H9 (cell line): ENCODE data around the gene ERC2. TPM values are rescaled to one million over a fixed set of nuclear protein-coding genes. Genes with fewer than 3 reads are reported as not detected.

Experiments used
- DNase-seq: peaks from one replicate; pipeline ENCODE4 v3.0.0-alpha.2; 2017
- H2AFZ ChIP-seq: one replicate; pipeline ENCODE4 v1.6.1; 2013; ENCODE audit warnings: mild to moderate bottlenecking, low read length, control low read depth, moderate library complexity
- H2AK5ac ChIP-seq: 2 replicates; pipeline ENCODE4 v1.6.1; 2013; ENCODE audit warnings: low read length, control low read depth, mixed read lengths; ENCODE audit not compliant: insufficient read length
- H2BK120ac ChIP-seq: one replicate; pipeline ENCODE4 v1.6.1; 2013; ENCODE audit warnings: low read depth, mild to moderate bottlenecking, low read length, control low read depth, inconsistent platforms; ENCODE audit not compliant: poor library complexity, severe bottlenecking
- H2BK12ac ChIP-seq: 2 replicates; pipeline ENCODE4 v1.6.1; 2013; ENCODE audit warnings: low read length, control low read depth, mixed read lengths, low read depth; ENCODE audit not compliant: insufficient read length
- H2BK15ac ChIP-seq: 2 replicates; pipeline ENCODE4 v1.6.1; 2013; ENCODE audit warnings: low read depth, low read length, control low read depth
- H2BK20ac ChIP-seq: one replicate; pipeline ENCODE4 v1.6.1; 2013; ENCODE audit warnings: low read depth, mild to moderate bottlenecking, low read length, control low read depth, inconsistent platforms; ENCODE audit not compliant: poor library complexity, severe bottlenecking
- H2BK5ac ChIP-seq: 2 replicates; pipeline ENCODE4 v1.6.1; 2013; ENCODE audit warnings: low read length, control low read depth, mixed read lengths; ENCODE audit not compliant: insufficient read length
- H3K14ac ChIP-seq: 2 replicates; pipeline ENCODE4 v1.6.1; 2013; ENCODE audit warnings: low read length, control low read depth; ENCODE audit not compliant: insufficient read depth
- H3K18ac ChIP-seq: 2 replicates; pipeline ENCODE4 v1.6.1; 2013; ENCODE audit warnings: low read depth, mild to moderate bottlenecking, mixed read lengths, low read length, control low read depth; ENCODE audit not compliant: insufficient read length
- H3K23ac ChIP-seq: 2 replicates; pipeline ENCODE4 v1.6.1; 2013; ENCODE audit warnings: low read length, control low read depth, mixed read lengths, low read depth; ENCODE audit not compliant: insufficient read length
- H3K23me2 ChIP-seq: 2 replicates; pipeline ENCODE4 v1.6.1; 2013; ENCODE audit warnings: low read depth, mild to moderate bottlenecking, mixed read lengths, low read length, control low read depth; ENCODE audit not compliant: insufficient read length, poor library complexity, severe bottlenecking
- H3K27ac ChIP-seq: 2 replicates; pipeline ENCODE4 v1.5.1; 2013; ENCODE audit warnings: low read length, control low read depth, mixed read lengths, low read depth; ENCODE audit not compliant: insufficient read length
- H3K27me3 ChIP-seq: 2 replicates; pipeline ENCODE4 v1.6.1; 2013; ENCODE audit warnings: low read length, control low read depth, inconsistent platforms; ENCODE audit not compliant: insufficient read depth
- H3K4ac ChIP-seq: 2 replicates; pipeline ENCODE4 v1.6.1; 2013; ENCODE audit warnings: low read depth, mild to moderate bottlenecking, control low read depth, inconsistent platforms, low read length, moderate library complexity
- H3K4me1 ChIP-seq: 2 replicates; pipeline ENCODE4 v1.6.1; 2013; ENCODE audit warnings: low read length, control low read depth, inconsistent platforms; ENCODE audit not compliant: insufficient read depth
- H3K4me2 ChIP-seq: 2 replicates; pipeline ENCODE4 v1.6.1; 2013; ENCODE audit warnings: low read length, control low read depth, mixed read lengths; ENCODE audit not compliant: insufficient read length, insufficient read depth
- H3K56ac ChIP-seq: 2 replicates; pipeline ENCODE4 v1.6.1; 2013; ENCODE audit warnings: low read depth, mild to moderate bottlenecking, mixed read lengths, low read length, control low read depth; ENCODE audit not compliant: insufficient read length
- H3K79me1 ChIP-seq: 2 replicates; pipeline ENCODE4 v1.6.1; 2013; ENCODE audit warnings: low read depth, mild to moderate bottlenecking, moderate library complexity, low read length, control low read depth, inconsistent platforms; ENCODE audit not compliant: insufficient read depth, poor library complexity, severe bottlenecking
- H3K79me2 ChIP-seq: 2 replicates; pipeline ENCODE4 v1.6.1; 2013; ENCODE audit warnings: low read length, control low read depth, inconsistent platforms; ENCODE audit not compliant: insufficient read depth
- H3K9ac ChIP-seq: 2 replicates; pipeline ENCODE4 v1.6.1; 2013; ENCODE audit warnings: low read length, control low read depth, mixed read lengths; ENCODE audit not compliant: insufficient read length; ENCODE audit errors: extremely low read depth
- H3K9me3 ChIP-seq: one replicate; pipeline ENCODE4 v1.6.1; 2013; ENCODE audit warnings: low read depth, low read length, inconsistent platforms; ENCODE audit not compliant: control insufficient read depth
- H3T11ph ChIP-seq: one replicate; pipeline ENCODE4 v1.6.1; 2013; ENCODE audit warnings: mild to moderate bottlenecking, low read length, control low read depth, inconsistent platforms
- H4K20me1 ChIP-seq: one replicate; pipeline ENCODE4 v1.6.1; 2013; ENCODE audit not compliant: control insufficient read depth, insufficient read length, insufficient read depth
- H4K5ac ChIP-seq: 2 replicates; pipeline ENCODE4 v1.6.1; 2013; ENCODE audit warnings: low read depth, mild to moderate bottlenecking, mixed read lengths, low read length, control low read depth; ENCODE audit not compliant: insufficient read length
- H4K8ac ChIP-seq: replicated peaks from 2 replicates; pipeline ENCODE4 v1.6.1; 2013; ENCODE audit warnings: low read length, control low read depth, mixed read lengths, low read depth; ENCODE audit not compliant: insufficient read length
- H4K91ac ChIP-seq: 2 replicates; pipeline ENCODE4 v1.6.1; 2013; ENCODE audit warnings: low read depth, mild to moderate bottlenecking, moderate library complexity, mixed read lengths, low read length, control low read depth; ENCODE audit not compliant: insufficient read length
- H3K27ac Mint-ChIP-seq, 3 experiments: 2 replicates in 2 of 3; 3 replicates in 1 of 3; pipeline ENCODE4 v1.8.0; 2020 to 2021; ENCODE audit warnings: mixed read lengths in 3 of 3, mild to moderate bottlenecking in 1 of 3, moderate library complexity in 1 of 3
- H3K27me3 Mint-ChIP-seq: 2 replicates; pipeline ENCODE4 v1.8.0; 2021; ENCODE audit warnings: low read depth, mild to moderate bottlenecking, moderate library complexity, mixed read lengths
- H3K36me3 Mint-ChIP-seq, 3 experiments: 2 replicates in 2 of 3; 3 replicates in 1 of 3; pipeline ENCODE4 v1.8.0; 2020 to 2021; ENCODE audit warnings: low read depth in 3 of 3, mixed read lengths in 3 of 3; ENCODE audit not compliant: insufficient read depth in 1 of 3
- H3K4me1 Mint-ChIP-seq, 2 experiments: 2 replicates each; pipeline ENCODE4 v1.8.0; 2020; ENCODE audit warnings: mixed read lengths in 2 of 2
- H3K4me3 Mint-ChIP-seq, 2 experiments: 2 replicates in 1 of 2; 3 replicates in 1 of 2; pipeline ENCODE4 v1.8.0; 2020 to 2021; ENCODE audit warnings: mild to moderate bottlenecking in 2 of 2, mixed read lengths in 2 of 2, moderate library complexity in 1 of 2
- H3K9me3 Mint-ChIP-seq, 2 experiments: 2 replicates in 1 of 2; 3 replicates in 1 of 2; pipeline ENCODE4 v1.8.0; 2020; ENCODE audit warnings: mild to moderate bottlenecking in 2 of 2, mixed read lengths in 2 of 2, moderate library complexity in 1 of 2
- CTCF ChIP-seq: fragments of 200-600 bp; sonication (generic); conservative IDR thresholded peaks from 3 replicates; pipeline ENCODE4 v1.8.0; 2021; ENCODE audit warnings: antibody characterized with exemption, mild to moderate bottlenecking
- WGBS: extraction: QIAGEN DNeasy Blood & Tissue Kit; methylation state at CpG from one replicate; pipeline ENCODE4 v1.1.7; 2013; ENCODE audit warnings: missing lambda C conversion rate, low lambda C conversion rate, mixed read lengths; ENCODE audit not compliant: insufficient read length; ENCODE audit errors: extremely low coverage; 5-methylcytosine and 5-hydroxymethylcytosine counted together
- total RNA-seq: library from RNA; stranded (reverse); gene quantifications from 2 replicates; pipeline ENCODE4 v1.2.1, GENCODE V29; 2021

The ERC2 gene
- total RNA-seq, 1 experiment from 2014 or later = 15.4 TPM

GRCh38 chr3:56321383-56321782 lies 146.9 kb downstream of the ERC2 start:
- Histone ChIP-seq H3K27me3 (no peaks in the 10 kb centered on the region), H2BK20ac (no peak overlapping the region), H3K9ac (no peak overlapping the region), H3K9me3 (no peaks in the 10 kb centered on the region), H2BK120ac (no peak overlapping the region), H3K4ac (no peak overlapping the region), H2BK5ac (no peak overlapping the region), H2BK12ac (no peak overlapping the region), H4K91ac (no peak overlapping the region), H3T11ph (no peak overlapping the region), H2BK15ac (no peak overlapping the region), H4K20me1 (no peaks in the 10 kb centered on the region), H3K23me2 (no peaks in the 10 kb centered on the region), H2AK5ac (no peak overlapping the region), H3K4me2 (no peak overlapping the region), H2AFZ (no peak overlapping the region), H4K5ac (no peak overlapping the region), H3K79me1 (no peaks in the 10 kb centered on the region), H3K56ac (no peak overlapping the region), H3K14ac (no peak overlapping the region), H4K8ac (no peak overlapping the region), H3K23ac (no peak overlapping the region), H3K27ac (no peak overlapping the region), H3K79me2 (no peaks in the 10 kb centered on the region), H3K4me1 (peaks cover 8% of the 10 kb centered on the region; the same call in 1 of the 2 replicates), H3K18ac (no peak overlapping the region)
- H3K27ac Mint-ChIP-seq = no peak overlapping the region
- no peak for TF ChIP-seq CTCF
- H3K4me1 Mint-ChIP-seq = peaks cover 21 to 37% of the 10 kb centered on the region in 2 experiments
- no peak for DNase-seq
- no CpG with 5 or more reads among the region's 1 CpG for WGBS
- no peak overlapping the region for H3K4me3 Mint-ChIP-seq
- no peaks in the 10 kb centered on the region for H3K9me3 Mint-ChIP-seq
- peaks cover 0 to 3% (median 0%) of the 10 kb centered on the region in 3 experiments; a peak in 1 of 7 replicates for H3K36me3 Mint-ChIP-seq
- H3K27me3 Mint-ChIP-seq = no peaks in the 10 kb centered on the region
